Measurements from ENCODE around the gene FOXP1. TPM values are rescaled to one million over a fixed set of nuclear protein-coding genes. Genes with fewer than 3 reads are reported as not detected.

The FOXP1 gene
- total and polyA plus RNA-seq, 2 experiments from 2014 or later = 76.8 to 99.8 TPM

DNA sequence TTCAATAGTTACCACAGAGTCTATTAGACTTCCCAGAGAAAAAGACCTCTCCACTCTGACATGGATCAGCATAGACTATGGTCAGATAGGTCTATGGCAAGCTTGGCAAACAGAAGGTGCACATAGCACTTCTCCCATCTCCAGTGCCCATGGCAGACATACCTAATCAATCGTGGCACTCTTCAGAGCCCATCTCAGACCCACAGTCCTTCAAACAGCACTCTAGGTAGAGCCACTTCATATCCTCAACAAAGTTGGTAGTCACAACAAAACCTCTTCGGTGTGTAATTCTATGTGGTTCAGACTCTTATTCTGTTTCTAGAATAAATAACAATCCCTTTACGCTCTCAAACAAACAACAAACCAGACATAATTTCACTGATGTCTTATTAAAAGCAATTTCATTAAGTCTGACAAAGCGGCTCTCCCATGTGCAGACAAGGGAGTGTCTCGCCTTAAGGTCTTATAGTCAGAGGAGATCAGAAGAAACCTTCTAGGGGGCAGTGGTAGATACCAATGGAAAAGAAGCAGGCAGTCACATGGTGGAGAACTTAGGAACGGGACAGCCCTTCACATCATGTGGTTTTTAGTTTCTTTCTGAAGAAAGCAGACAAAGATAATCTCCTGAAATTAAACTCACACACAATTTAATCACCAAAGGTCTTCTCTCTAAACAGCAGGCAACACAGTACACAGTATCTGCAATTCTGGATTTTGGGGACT lies 483.4 kb downstream of the FOXP1 start:
- no peaks in the 10 kb centered on the region for H3K9me3 ChIP-seq (ENCODE audit: low read depth)
- no peak overlapping the region for H3K4me3 ChIP-seq
- no peaks in the 10 kb centered on the region for H3K9me2 ChIP-seq (replicated peaks; ENCODE audit: insufficient read depth)
- peak overlapping the region; percentile 24 for H3K27ac ChIP-seq
- TF ChIP-seq, protein P1, sequence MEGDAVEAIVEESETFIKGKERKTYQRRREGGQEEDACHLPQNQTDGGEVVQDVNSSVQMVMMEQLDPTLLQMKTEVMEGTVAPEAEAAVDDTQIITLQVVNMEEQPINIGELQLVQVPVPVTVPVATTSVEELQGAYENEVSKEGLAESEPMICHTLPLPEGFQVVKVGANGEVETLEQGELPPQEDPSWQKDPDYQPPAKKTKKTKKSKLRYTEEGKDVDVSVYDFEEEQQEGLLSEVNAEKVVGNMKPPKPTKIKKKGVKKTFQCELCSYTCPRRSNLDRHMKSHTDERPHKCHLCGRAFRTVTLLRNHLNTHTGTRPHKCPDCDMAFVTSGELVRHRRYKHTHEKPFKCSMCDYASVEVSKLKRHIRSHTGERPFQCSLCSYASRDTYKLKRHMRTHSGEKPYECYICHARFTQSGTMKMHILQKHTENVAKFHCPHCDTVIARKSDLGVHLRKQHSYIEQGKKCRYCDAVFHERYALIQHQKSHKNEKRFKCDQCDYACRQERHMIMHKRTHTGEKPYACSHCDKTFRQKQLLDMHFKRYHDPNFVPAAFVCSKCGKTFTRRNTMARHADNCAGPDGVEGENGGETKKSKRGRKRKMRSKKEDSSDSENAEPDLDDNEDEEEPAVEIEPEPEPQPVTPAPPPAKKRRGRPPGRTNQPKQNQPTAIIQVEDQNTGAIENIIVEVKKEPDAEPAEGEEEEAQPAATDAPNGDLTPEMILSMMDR (IDR thresholded peaks at IDR 0.05; ENCODE audit: poor library complexity) = no peak
- no peak for TF ChIP-seq EZH2phosphoT487 (IDR thresholded peaks at IDR 0.05; ENCODE audit: low read depth, severe bottlenecking, unreplicated experiment)
- TF ChIP-seq EZH2 (IDR thresholded peaks at IDR 0.05; ENCODE audit: borderline replicate concordance) = no peak
- H4K20me1 ChIP-seq (ENCODE audit: insufficient read depth, poor library complexity, severe bottlenecking) = no peaks in the 10 kb centered on the region
- H3K36me3 ChIP-seq (replicated peaks; ENCODE audit: insufficient read depth, low read depth) = no peaks in the 10 kb centered on the region
- no peak overlapping the region for H2AFZ ChIP-seq
- H3K27me3 ChIP-seq = no peaks in the 10 kb centered on the region
- H3K4me1 ChIP-seq (ENCODE audit: insufficient read depth) = peaks cover 25% of the 10 kb centered on the region
- DNase-seq (ENCODE audit: low spot score) = no peak
- WGBS (ENCODE audit: low lambda C conversion rate, missing lambda C conversion rate) = 75% methylated on average over 6 of the region's 6 CpGs
- peaks cover 81% of the 10 kb centered on the region for H3K79me2 ChIP-seq
- H3K4me2 ChIP-seq = no peak overlapping the region

DNA sequence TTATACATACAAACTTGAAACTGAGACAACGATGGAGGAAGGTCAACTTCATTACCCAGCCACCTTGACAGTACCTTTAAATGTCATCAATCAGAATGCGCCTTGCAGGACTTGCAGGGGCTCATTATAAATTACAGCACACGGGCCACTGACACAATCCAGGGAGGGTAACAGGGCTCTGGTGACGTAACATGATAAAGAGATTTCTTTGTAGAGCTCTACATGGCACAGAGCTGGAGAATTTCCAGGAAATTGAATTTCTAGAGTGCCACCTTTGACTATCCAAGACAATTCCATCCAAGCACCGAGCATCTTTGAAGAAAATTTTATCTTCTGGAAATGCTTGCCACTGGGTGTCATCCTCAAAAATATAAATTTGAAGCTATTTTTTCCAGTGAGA lies 486.0 kb downstream of the FOXP1 start:
- Histone ChIP-seq H3K4me2 (no peak overlapping the region), H3K9me2 (replicated peaks; ENCODE audit: insufficient read depth) (no peaks in the 10 kb centered on the region), H3K36me3 (replicated peaks; ENCODE audit: insufficient read depth, low read depth) (no peaks in the 10 kb centered on the region), H3K79me2 (peaks cover 87% of the 10 kb centered on the region), H3K4me1 (ENCODE audit: insufficient read depth) (peaks cover 10% of the 10 kb centered on the region), H3K9me3 (ENCODE audit: low read depth) (no peaks in the 10 kb centered on the region), H3K27me3 (no peaks in the 10 kb centered on the region), H2AFZ (no peak overlapping the region), H3K4me3 (no peak overlapping the region), H4K20me1 (ENCODE audit: insufficient read depth, poor library complexity, severe bottlenecking) (no peaks in the 10 kb centered on the region), H3K27ac (no peak overlapping the region)
- WGBS (ENCODE audit: low lambda C conversion rate, missing lambda C conversion rate) = 70% methylated on average over 5 of the region's 5 CpGs
- TF ChIP-seq EZH2 (IDR thresholded peaks at IDR 0.05; ENCODE audit: borderline replicate concordance) (no peak), EZH2phosphoT487 (IDR thresholded peaks at IDR 0.05; ENCODE audit: low read depth, severe bottlenecking, unreplicated experiment) (no peak)
- TF ChIP-seq, protein P1 (IDR thresholded peaks at IDR 0.05; ENCODE audit: poor library complexity) = no peak
- DNase-seq (ENCODE audit: low spot score) = no peak

DNA sequence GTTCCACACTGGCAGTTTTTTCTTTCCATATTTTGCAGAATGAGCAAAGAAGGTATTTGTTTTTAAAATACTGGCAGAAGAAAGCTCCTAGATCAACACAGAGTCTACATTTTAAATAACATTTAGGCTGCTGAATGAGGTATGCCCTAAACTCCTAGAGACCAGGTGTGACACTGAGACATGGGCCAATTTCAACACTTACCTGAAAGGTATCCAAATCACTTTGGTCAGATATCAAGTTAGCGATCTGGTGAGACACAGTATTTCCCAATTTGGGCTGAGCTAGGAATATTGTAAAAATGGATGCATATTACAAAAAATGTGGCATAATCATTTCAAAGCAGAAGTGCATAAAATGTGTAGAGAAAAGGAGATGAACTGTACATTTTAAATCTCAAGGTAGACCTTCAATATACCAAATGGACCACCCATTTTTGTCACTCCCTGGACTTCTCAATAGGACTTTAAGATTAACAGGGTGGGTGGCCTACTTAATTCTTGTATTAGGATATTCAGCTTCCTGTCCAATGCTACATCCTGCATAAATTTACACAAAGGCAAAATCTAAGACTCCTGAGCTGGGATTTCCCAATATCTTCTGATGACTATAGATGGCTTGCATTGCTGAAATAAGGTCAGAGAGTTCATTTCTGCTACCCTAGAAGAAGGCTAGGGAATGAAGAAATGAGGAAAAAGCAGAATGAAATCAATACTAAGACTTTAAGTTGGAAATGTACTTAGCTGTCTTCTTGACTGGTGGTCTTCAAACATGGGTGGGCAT lies 487.8 kb downstream of the FOXP1 start:
- no peak overlapping the region for H3K27ac ChIP-seq
- H3K4me2 ChIP-seq = no peak overlapping the region
- 100% methylated on average over 1 of the region's 1 CpG for WGBS (ENCODE audit: low lambda C conversion rate, missing lambda C conversion rate)
- H3K27me3 ChIP-seq = no peaks in the 10 kb centered on the region
- peaks cover 5% of the 10 kb centered on the region for H3K4me1 ChIP-seq (ENCODE audit: insufficient read depth)
- no peak overlapping the region for H2AFZ ChIP-seq
- H3K9me3 ChIP-seq (ENCODE audit: low read depth) = no peaks in the 10 kb centered on the region
- no peaks in the 10 kb centered on the region for H4K20me1 ChIP-seq (ENCODE audit: insufficient read depth, poor library complexity, severe bottlenecking)
- no peak for DNase-seq (ENCODE audit: low spot score)
- H3K4me3 ChIP-seq = no peak overlapping the region
- no peaks in the 10 kb centered on the region for H3K36me3 ChIP-seq (replicated peaks; ENCODE audit: insufficient read depth, low read depth)
- TF ChIP-seq EZH2phosphoT487 (IDR thresholded peaks at IDR 0.05; ENCODE audit: low read depth, severe bottlenecking, unreplicated experiment) = no peak
- TF ChIP-seq, protein P1 (IDR thresholded peaks at IDR 0.05; ENCODE audit: poor library complexity) = no peak
- TF ChIP-seq EZH2 (IDR thresholded peaks at IDR 0.05; ENCODE audit: borderline replicate concordance) = no peak
- H3K79me2 ChIP-seq = peaks cover 88% of the 10 kb centered on the region
- no peaks in the 10 kb centered on the region for H3K9me2 ChIP-seq (replicated peaks; ENCODE audit: insufficient read depth)
